HG02870 (cell line): Measurements from ENCODE around the gene PEX12.
"Not testable (repeated sequence)": the region's sequence is repeated elsewhere in the genome, so short reads cannot be mapped to it uniquely, and the experiment has no call there.

Experiments
- ATAC-seq: cut with Tn5 transposase; IDR thresholded peaks from one replicate; pipeline ENCODE4 v1.9.1; 2021; ENCODE audit warnings: mild to moderate bottlenecking, moderate library complexity; ENCODE audit not compliant: unreplicated experiment

PEX12 gene

GRCh38 chr17:35578929-35579432 lies 610 bp upstream of the PEX12 start:
- ATAC-seq = no peak

- ATAC-seq = no peak
Measured at GRCh38 chr17:35577830-35578196, 558 bp downstream of the PEX12 start.

DNA sequence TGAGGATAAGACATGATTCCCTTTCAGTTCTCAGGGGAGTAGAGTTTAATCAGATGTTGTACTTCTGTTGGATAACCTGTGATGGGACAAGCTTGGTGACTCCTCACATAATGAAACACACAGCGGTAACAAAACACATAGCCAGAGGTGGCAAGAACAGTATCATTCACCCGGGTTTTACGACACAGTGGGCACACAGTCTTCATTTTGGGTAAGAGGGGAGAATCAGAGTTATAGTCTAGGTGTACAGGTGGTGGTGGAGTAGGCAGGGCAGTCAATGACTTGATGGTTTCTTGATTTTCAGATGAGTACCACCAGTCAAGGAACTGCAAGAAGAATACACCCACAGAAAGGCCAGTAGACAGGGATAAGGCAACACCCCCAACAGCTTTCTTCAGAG lies 2.6 kb downstream of the PEX12 start:
- ATAC-seq = no peak

- ATAC-seq = no peak
Measured at GRCh38 chr17:35569405-35569804, 9.0 kb downstream of the PEX12 start.

- no peak for ATAC-seq
Measured at GRCh38 chr17:35568561-35568960, 9.8 kb downstream of the PEX12 start.

DNA sequence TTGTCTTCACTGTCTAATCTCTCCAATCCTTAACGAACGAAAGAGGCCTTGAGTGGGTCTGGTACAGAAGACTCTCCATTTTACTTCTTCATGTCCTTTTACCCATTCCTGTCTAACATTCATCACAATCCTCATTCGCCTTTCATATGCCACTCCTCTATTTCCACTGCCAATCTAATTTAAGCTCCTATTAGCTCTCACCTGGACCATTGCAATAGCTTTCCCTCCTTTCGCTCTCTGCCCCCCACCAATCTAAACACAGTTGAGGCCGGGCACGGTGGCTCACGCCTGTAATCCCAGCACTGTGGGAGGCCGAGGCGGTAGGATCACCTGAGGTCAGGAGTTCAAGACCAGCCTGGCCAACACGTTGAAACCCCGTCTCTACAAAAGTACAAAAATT lies 11.4 kb downstream of the PEX12 start:
- ATAC-seq = no peak

DNA sequence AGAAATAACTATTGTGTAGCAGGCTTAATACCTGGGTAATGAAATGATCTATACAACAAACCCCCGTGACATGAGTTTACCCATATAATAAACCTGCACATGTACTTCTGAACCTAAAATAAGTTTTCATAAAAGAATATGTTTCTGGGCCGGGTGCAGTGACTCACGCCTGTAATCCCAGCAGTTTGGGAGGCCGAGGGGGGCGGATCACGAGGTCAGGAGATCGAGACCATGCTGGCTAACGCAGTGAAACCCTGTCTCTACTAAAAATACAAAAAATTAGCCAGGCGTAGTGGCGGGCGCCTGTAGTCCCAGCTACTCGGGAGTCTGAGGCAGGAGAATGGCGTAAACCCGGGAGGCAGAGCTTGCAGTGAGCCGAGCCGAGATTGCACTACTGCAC lies 15.2 kb downstream of the PEX12 start:
- ATAC-seq = not testable (repeated sequence)

GRCh38 chr17:35560703-35561102 lies 17.7 kb downstream of the PEX12 start, which contains the start of gene SLFN14:
Gene SLFN14, minus strand, starts transcription at chr17:35560819. Its CDS starts 2,757 bp downstream, at chr17:35558062.
- ATAC-seq = no peak

- ATAC-seq = no peak
Measured at GRCh38 chr17:35559495-35560210, 18.7 kb downstream of the PEX12 start.

- ATAC-seq = no peak
Measured at GRCh38 chr17:35557353-35557752, 21.0 kb downstream of the PEX12 start.

DNA sequence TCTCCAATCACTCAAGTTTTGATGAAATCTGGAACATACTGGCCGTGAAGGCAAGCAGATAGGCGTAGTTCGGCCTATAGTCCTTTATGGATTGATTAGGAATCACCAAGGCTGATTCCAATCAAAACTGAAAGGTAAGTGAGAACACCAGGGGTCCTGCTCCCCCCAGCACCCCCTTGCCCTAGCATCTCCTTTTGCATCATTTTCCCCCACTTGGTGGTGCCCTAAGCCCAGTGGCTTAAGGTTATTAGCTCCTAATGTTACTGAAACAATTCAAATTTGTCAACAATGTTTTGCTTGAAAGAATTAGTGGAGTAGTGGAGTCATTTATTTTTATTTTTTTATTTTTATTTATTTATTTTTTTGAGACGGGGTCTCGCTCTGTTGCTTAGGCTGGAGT lies 22.7 kb downstream of the PEX12 start:
- no peak for ATAC-seq

GRCh38 chr17:35554668-35555067 lies 23.7 kb downstream of the PEX12 start:
- no peak for ATAC-seq

DNA sequence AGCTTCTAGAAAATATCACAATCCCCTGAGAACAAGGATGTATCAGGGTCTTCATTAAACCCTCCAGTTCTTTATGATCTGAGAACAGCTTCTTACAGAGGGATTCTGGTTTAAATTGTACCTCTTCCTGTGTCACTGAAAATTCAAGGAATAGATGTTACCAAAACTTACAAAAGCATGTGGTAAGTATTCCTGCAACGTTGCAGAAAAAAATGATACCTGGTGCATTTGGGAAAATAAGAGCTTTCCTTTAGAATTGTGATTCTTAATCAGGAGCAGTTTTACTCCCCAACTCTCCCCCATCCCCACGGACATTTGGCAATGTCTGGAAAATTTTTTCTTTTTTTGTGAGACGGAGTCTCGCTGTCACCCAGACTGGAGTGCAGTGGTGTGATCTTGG lies 25.1 kb downstream of the PEX12 start:
- ATAC-seq = no peak

DNA sequence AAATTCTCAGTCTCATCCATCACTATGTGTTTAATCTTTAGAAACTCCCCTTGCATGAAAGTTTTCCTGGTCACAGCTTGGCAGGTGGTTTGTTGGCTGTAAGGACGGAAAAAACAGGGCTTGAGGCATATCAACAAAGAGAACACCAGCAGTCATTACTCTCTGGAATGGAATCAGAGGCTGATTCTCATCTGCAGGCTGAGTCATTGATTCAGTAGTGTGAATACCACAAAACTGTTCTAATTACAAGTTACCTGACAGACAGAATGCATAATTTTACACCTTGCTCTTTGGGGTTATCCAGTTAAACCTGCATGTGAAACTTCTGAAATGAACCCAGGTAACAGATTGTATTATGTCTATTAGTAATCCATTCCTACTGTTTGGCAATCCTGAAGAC lies 29.4 kb downstream of the PEX12 start:
- no peak for ATAC-seq

GRCh38 chr17:35548208-35548810 lies 30.1 kb downstream of the PEX12 start:
- no peak for ATAC-seq

DNA sequence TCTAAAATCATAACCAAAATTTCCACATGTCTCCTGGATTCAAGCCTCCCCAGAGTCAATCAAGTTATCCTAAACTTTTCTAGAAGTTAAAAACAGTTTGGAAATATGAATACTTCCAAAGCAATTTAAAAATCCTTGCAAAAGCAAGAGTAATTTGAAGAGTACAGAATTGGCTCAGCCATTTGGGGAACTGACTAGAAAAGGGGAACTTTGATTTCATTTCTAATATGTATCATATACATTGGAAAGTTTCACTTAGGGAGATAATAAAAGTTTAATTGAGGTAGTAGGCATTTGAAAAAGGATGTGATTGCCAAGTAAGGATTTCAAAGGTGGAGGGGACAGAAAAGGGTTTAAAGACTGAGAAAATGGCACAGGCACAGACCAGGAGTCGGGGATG lies 31.9 kb downstream of the PEX12 start:
- no peak for ATAC-seq

DNA sequence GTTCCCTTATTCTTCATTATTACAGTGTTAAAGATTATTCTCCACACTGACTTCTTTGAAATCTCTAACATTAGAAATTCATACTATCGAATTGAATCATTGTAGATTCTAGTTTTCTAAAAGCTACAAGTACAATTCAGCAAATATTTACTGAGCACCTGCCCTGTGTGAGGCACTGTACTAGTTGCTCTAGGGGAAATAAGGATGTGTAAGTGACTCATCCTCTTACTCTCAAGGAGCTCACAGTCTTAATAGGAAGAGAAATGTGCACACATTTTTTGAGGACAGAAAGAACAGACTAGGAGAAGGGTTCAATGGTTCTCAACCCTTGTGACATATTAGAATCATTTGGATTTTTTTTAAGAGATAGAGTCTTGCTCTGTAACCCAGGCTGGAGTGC lies 33.2 kb downstream of the PEX12 start:
- no peak for ATAC-seq

DNA sequence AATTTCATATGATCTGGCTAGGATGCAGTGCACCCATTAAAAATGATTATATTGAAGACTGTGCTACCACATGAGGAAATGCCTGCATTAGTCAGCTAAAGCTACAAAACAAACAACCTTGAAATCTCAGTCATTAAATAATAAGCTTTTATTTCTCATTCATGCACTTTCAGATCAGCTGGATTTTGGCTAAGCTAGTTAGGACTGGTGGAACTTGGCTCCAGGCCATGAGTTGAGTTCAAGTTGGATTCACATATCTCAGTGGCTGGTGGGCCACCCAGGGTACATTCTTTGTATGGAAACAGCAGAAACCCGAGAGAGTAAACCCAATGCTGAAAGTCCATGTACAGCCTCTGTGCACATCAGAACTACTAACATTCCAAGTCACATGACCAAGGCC lies 34.5 kb downstream of the PEX12 start:
- ATAC-seq = no peak

- ATAC-seq = no peak
Measured at GRCh38 chr17:35542990-35543389, 35.4 kb downstream of the PEX12 start.

GRCh38 chr17:35541434-35541833 lies 36.9 kb downstream of the PEX12 start:
- no peak for ATAC-seq

DNA sequence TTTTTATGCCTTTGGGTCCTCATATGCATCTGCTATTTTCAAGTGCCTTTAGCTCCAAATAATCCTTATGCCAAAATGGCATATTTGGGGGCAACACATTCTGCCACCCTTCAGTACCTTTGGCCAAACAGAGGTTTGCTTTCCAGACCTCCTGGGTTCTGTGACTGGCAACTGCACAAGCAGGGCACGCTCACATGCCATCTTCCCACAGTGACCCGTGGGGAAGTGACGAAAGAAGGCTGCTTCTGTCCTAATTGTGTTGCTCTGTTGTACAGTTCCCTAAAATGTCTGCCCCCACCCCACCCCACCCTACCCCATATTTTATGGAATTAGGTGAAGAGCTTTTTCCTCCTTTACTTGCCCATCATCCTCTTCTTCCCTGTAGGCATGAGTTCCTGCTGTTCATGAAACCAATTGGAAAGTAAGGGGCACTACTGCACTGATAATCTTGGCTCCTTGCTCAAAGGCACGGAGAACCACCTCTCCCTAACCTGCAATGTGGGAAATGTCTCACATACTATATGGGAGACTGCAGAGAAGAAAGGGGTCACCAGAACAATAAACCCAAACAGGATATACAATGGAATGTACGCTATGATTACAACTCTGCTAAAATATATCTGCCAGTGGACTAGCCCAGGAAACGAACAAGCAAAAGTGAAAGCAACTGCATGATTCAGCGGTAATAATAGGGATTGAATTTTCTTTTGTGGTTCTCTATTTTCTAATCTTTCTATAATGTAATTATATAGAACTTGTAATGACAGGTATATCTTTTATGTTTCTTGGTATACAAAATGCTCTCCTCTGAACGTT lies 37.6 kb downstream of the PEX12 start:
- ATAC-seq = no peak

GRCh38 chr17:35539659-35540026 lies 38.7 kb downstream of the PEX12 start:
- ATAC-seq = no peak
